Pancreas (tissue), 10 donors: ENCODE data around the gene IGFBP5. TPM values are rescaled to one million over a fixed set of nuclear protein-coding genes. Genes with fewer than 3 reads are reported as not detected.
A peak's percentile ranks its signal among the peaks of the same experiment; 100 is the strongest.

Experiments
- ATAC-seq, 4 donors: fragments of 200-7000 bp; cut with Tn5 transposase; one replicate each; pipeline versions ENCODE4 v1.8.0 to v1.9.1; 2020; ENCODE audit warnings: mild to moderate bottlenecking in 4 of 4, moderate library complexity in 4 of 4
- DNase-seq, 6 donors: peaks; one replicate each; pipeline ENCODE4 v3.0.0-alpha.2; 2020
- FAIRE-seq: peaks from 2 replicates; lab custom pipeline; 2012; peaks lifted over from hg19 to GRCh38; lab: Jason Lieb, UNC
- H3K27ac ChIP-seq, 4 donors: fragments of 200-600 bp; sonication (generic); 1 replicate in 3 of 4; 2 replicates in 1 of 4; pipeline versions ENCODE4 v1.5.0 to v1.8.0; 2020
- H3K27me3 ChIP-seq, 4 donors: fragments of 200-600 bp; one replicate each; pipeline ENCODE4 v1.8.0; 2021
- H3K36me3 ChIP-seq, 3 donors: fragments of 200-600 bp; sonication (generic) in 1 of 3; one replicate each; pipeline versions ENCODE4 v1.5.0 to v1.8.0; 2020 to 2021
- H3K4me1 ChIP-seq, 3 donors: fragments of 200-600 bp; one replicate each; pipeline ENCODE4 v1.8.0; 2021
- H3K4me3 ChIP-seq, 4 donors: fragments of 200-600 bp; sonication (generic) in 2 of 4; one replicate each; pipeline versions ENCODE4 v1.5.0 to v1.8.0; 2020 to 2021
- H3K9me3 ChIP-seq, 4 donors: fragments of 200-600 bp; one replicate each; pipeline ENCODE4 v1.8.0; 2021
- WGBS, 2 donors: extraction: QIAGEN DNeasy Blood & Tissue Kit; methylation state at CpG; one replicate each; pipeline ENCODE4 v1.1.7; 2013; 5-methylcytosine and 5-hydroxymethylcytosine counted together
- intact Hi-C, 3 donors: fragments of 100-400 bp; cut with DNase I; formaldehyde crosslinking; loops; one replicate each; pipeline versions ENCODE4 v1.11.1 to v1.14.2; 2022
- polyA plus RNA-seq, 2 donors: library from polyadenylated mRNA; stranded (reverse); fragments of 200-250 nt; gene quantifications; one replicate each; pipeline ENCODE4 v1.2.3, GENCODE V29; 2013
- total RNA-seq, 6 donors: library from RNA; stranded (reverse); fragmentation: NEBNext Ultra II Directional in 4 of 6; extraction: Animal tissue kit (Norgen Biotek cat#: 25700) in 4 of 6; gene quantifications; one replicate each; pipeline versions ENCODE4 v1.2.1 to v1.2.4, GENCODE V29; 2021 to 2023
- TF ChIP-seq, protein P1 (sequence below), 4 donors: fragments of 200-600 bp; sonication (generic) in 3 of 4; IDR thresholded peaks; one replicate each; pipeline versions ENCODE4 v1.5.0 to v1.8.0; 2021; ENCODE audit warnings: antibody characterized with exemption in 4 of 4
- donor health status: healthy with polysubstance abuse.
- donor health status: DM: no; HTN: no; CAD: no; lungs with moderate emphysema.
- donor health status: DM: no; HTN: no; CAD: no.
- donor health status: control.
- donor health status: control.
- donor health status: Bipolar disorder and iron deficiency.
- donor health status: DM: yes; HTN: yes; CAD: no.
- donor health status: DM: no; HTN: no; CAD: no.
- donor health status: DM: no; HTN: no; CAD: no.
- donor health status: DM: yes; HTN: yes; CAD: no.

Gene IGFBP5
- total and polyA plus RNA-seq, 8 donors: 8.2 to 91.6 (median 23.2) TPM

- H3K27ac ChIP-seq: peak overlapping the region in 3 of 4 donors; percentile 28 to 84 (median 83)
- intact Hi-C loops: no loop called here
- H3K27me3 ChIP-seq: no peaks in the 10 kb centered on the region
- H3K36me3 ChIP-seq: no peaks in the 10 kb centered on the region
- peak; percentile 3 to 34 (median 26) for ATAC-seq
- peaks cover 30 to 36% (median 30%) of the 10 kb centered on the region in 3 donors for H3K4me1 ChIP-seq
- 12 to 15% methylated on average over 4 of the region's 4 CpGs for WGBS, 2 donors
- DNase-seq: no peak
- H3K9me3 ChIP-seq: no peaks in the 10 kb centered on the region
- H3K4me3 ChIP-seq: no peak overlapping the region
- FAIRE-seq: no peak
- TF ChIP-seq, protein P1, sequence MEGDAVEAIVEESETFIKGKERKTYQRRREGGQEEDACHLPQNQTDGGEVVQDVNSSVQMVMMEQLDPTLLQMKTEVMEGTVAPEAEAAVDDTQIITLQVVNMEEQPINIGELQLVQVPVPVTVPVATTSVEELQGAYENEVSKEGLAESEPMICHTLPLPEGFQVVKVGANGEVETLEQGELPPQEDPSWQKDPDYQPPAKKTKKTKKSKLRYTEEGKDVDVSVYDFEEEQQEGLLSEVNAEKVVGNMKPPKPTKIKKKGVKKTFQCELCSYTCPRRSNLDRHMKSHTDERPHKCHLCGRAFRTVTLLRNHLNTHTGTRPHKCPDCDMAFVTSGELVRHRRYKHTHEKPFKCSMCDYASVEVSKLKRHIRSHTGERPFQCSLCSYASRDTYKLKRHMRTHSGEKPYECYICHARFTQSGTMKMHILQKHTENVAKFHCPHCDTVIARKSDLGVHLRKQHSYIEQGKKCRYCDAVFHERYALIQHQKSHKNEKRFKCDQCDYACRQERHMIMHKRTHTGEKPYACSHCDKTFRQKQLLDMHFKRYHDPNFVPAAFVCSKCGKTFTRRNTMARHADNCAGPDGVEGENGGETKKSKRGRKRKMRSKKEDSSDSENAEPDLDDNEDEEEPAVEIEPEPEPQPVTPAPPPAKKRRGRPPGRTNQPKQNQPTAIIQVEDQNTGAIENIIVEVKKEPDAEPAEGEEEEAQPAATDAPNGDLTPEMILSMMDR (IDR thresholded peaks at IDR 0.05): no peak
Observed at GRCh38 chr2:216652566-216652965, 42.8 kb downstream of the IGFBP5 start.

GRCh38 chr2:216651351-216651881 lies 43.9 kb downstream of the IGFBP5 start:
- TF ChIP-seq, protein P1 (IDR thresholded peaks at IDR 0.05): no peak
- DNase-seq (peak in 1 of 6 donors; percentile 67), FAIRE-seq (no peak), ATAC-seq (peak; percentile 67 to 81 (median 70))
- 37 to 44% methylated on average over 6 of the region's 6 CpGs for WGBS, 2 donors
- H3K27ac ChIP-seq: peak overlapping the region; percentile 28 to 84 (median 58)
- H3K36me3 ChIP-seq: no peaks in the 10 kb centered on the region
- H3K27me3 ChIP-seq: no peaks in the 10 kb centered on the region
- no peaks in the 10 kb centered on the region for H3K9me3 ChIP-seq
- intact Hi-C loops: no loop called here
- H3K4me1 ChIP-seq: peaks cover 30 to 40% (median 31%) of the 10 kb centered on the region in 3 donors
- no peak overlapping the region for H3K4me3 ChIP-seq

- DNase-seq: no peak
- Histone ChIP-seq H3K36me3 (no peaks in the 10 kb centered on the region), H3K9me3 (no peaks in the 10 kb centered on the region), H3K27me3 (no peaks in the 10 kb centered on the region), H3K4me3 (no peak overlapping the region), H3K4me1 (peaks cover 36 to 42% (median 38%) of the 10 kb centered on the region in 3 donors), H3K27ac (peak overlapping the region; percentile 28 to 84 (median 58))
- intact Hi-C loops: no loop called here
- no peak for FAIRE-seq
- 44 to 63% methylated on average over 3 of the region's 3 CpGs for WGBS, 2 donors
- ATAC-seq: peak in 2 of 4 donors; percentile 7 to 11
- TF ChIP-seq, protein P1 (IDR thresholded peaks at IDR 0.05): no peak
Observed at GRCh38 chr2:216650626-216651257, 44.6 kb downstream of the IGFBP5 start.

GRCh38 chr2:216649574-216649973 lies 45.8 kb downstream of the IGFBP5 start:
- H3K9me3 ChIP-seq: no peaks in the 10 kb centered on the region
- peak overlapping the region in 3 of 4 donors; percentile 18 to 84 (median 83) for H3K27ac ChIP-seq
- H3K36me3 ChIP-seq: no peaks in the 10 kb centered on the region
- no peak overlapping the region for H3K4me3 ChIP-seq
- peaks cover 40 to 51% (median 43%) of the 10 kb centered on the region in 3 donors for H3K4me1 ChIP-seq
- WGBS, 2 donors: 33 to 41% methylated on average over 5 of the region's 5 CpGs
- DNase-seq (peak in 2 of 6 donors; percentile 48 to 58), FAIRE-seq (no peak), ATAC-seq (peak in 2 of 4 donors; percentile 16 to 37)
- intact Hi-C loops: no loop called here
- no peaks in the 10 kb centered on the region for H3K27me3 ChIP-seq
- TF ChIP-seq, protein P1 (IDR thresholded peaks at IDR 0.05): no peak

- ATAC-seq: no peak
- H3K4me1 ChIP-seq: peaks cover 46 to 56% (median 52%) of the 10 kb centered on the region in 3 donors
- no peaks in the 10 kb centered on the region for H3K36me3 ChIP-seq
- FAIRE-seq: no peak
- DNase-seq: no peak
- H3K4me3 ChIP-seq: no peak overlapping the region
- peak overlapping the region in 1 of 4 donors; percentile 83 for H3K27ac ChIP-seq
- TF ChIP-seq, protein P1 (IDR thresholded peaks at IDR 0.05): no peak
- H3K9me3 ChIP-seq: no peaks in the 10 kb centered on the region
- WGBS, 2 donors: 74 to 80% methylated on average over 3 of the region's 3 CpGs
- intact Hi-C loops: no loop called here
- no peaks in the 10 kb centered on the region for H3K27me3 ChIP-seq
Observed at GRCh38 chr2:216648105-216648504, 47.2 kb downstream of the IGFBP5 start.
